Measurements from ENCODE around the gene SLC38A11.

Gene SLC38A11

DNA sequence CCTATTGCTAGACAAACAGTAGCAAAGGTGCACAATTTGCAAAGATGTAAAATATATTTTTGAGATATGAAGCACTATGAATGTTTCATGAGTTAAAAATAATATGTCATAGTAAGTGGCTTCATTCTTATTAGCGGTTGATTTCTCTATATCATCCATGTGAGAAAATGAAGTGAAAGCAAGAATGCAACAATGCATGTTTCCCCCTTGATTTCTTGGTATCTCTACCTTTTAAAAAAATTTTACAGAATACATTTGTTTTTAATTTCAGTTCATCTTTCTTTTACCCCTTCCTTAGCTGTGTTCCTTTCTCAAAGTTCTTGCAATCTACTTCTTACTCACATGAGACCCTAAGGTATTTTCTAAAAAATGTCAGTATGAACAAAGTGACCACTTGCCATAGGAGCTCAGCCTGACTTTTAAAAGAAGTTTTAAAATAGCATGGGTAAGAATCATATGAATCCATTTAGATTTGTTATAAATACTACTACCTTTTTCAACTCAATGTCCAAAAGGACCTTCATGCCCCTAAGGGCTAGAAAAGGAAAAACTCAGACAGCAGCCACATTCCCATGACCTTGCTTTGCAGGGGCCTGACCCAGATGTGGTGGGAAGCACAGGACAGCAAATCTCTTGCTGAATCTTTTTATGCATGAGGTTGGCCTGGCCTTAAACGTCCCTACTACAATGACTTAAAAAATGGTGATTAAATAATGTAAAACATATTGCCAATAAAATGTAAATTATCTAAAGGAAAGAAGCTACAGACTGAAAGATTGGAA lies 14.8 kb upstream of the SLC38A11 start:
- DNase-seq = no peak
- no peak overlapping the region for H3K27ac ChIP-seq
- H3K4me3 ChIP-seq (ENCODE audit: low read depth, low read length) = no peak overlapping the region
- TF ChIP-seq, protein P1, sequence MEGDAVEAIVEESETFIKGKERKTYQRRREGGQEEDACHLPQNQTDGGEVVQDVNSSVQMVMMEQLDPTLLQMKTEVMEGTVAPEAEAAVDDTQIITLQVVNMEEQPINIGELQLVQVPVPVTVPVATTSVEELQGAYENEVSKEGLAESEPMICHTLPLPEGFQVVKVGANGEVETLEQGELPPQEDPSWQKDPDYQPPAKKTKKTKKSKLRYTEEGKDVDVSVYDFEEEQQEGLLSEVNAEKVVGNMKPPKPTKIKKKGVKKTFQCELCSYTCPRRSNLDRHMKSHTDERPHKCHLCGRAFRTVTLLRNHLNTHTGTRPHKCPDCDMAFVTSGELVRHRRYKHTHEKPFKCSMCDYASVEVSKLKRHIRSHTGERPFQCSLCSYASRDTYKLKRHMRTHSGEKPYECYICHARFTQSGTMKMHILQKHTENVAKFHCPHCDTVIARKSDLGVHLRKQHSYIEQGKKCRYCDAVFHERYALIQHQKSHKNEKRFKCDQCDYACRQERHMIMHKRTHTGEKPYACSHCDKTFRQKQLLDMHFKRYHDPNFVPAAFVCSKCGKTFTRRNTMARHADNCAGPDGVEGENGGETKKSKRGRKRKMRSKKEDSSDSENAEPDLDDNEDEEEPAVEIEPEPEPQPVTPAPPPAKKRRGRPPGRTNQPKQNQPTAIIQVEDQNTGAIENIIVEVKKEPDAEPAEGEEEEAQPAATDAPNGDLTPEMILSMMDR (IDR thresholded peaks at IDR 0.05; ENCODE audit: low read depth, low read length, missing control alignments) = no peak
- no peaks in the 10 kb centered on the region for H3K36me3 ChIP-seq (replicated peaks)
- no peaks in the 10 kb centered on the region for H3K27me3 ChIP-seq (replicated peaks)
- in situ Hi-C loops (cut with HindIII; ENCODE audit: low pct_ligation_motif_present, low sequenced_read_pairs) = no loop called here

DNA sequence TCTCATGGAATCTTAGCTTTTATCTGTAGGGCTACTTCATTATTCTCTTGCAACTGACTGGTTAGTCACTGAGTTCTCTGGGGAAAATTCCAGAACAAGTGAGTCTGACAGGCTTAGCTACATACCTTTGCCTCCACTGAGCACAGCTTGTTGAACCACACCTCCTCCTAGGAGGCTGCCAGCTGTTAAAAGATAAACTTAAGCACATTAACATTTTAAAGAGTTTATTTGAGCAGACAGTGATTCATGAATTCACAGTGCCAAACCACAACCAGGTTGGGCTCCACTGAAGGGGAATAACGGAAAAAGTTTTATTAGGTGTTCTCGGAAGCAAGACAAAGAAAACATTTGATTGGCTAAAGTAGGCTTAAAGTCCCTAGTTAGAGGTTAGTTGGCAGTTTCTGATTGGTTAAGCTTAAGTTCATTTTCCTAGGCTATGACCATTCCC lies 12.5 kb upstream of the SLC38A11 start:
- Histone ChIP-seq H3K36me3 (replicated peaks) (no peaks in the 10 kb centered on the region), H3K27ac (peak overlapping the region; percentile 43), H3K27me3 (replicated peaks) (no peaks in the 10 kb centered on the region), H3K4me3 (ENCODE audit: low read depth, low read length) (no peak overlapping the region)
- DNase-seq = peak; percentile 86
- TF ChIP-seq, protein P1 (IDR thresholded peaks at IDR 0.05; ENCODE audit: low read depth, low read length, missing control alignments) = no peak
- in situ Hi-C loops (cut with HindIII; ENCODE audit: low pct_ligation_motif_present, low sequenced_read_pairs) = no loop called here

DNA sequence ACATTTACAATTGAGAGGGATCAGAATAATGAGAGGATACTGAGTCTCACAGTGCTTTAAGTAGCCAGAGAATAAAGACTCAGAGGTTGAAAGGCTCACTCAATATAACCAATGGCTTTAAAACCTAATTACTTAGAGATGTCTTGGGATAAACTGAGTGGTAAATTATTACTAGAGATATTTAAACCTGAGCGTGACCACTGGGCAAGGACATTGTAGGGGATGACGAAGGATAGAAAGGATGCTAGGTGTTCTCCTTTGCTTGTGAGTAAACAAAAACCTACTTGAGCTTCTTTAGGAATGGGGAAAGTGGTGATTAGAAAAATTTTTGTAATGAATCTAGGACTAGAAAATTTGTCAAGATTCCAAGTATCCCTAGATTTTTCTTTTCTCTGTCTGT lies 12.0 kb upstream of the SLC38A11 start:
- H3K27me3 ChIP-seq (replicated peaks) = no peaks in the 10 kb centered on the region
- no peak overlapping the region for H3K4me3 ChIP-seq (ENCODE audit: low read depth, low read length)
- DNase-seq = no peak
- no peaks in the 10 kb centered on the region for H3K36me3 ChIP-seq (replicated peaks)
- TF ChIP-seq, protein P1 (IDR thresholded peaks at IDR 0.05; ENCODE audit: low read depth, low read length, missing control alignments) = no peak
- peak overlapping the region; percentile 55 for H3K27ac ChIP-seq
- in situ Hi-C loops (cut with HindIII; ENCODE audit: low pct_ligation_motif_present, low sequenced_read_pairs) = no loop called here

DNA sequence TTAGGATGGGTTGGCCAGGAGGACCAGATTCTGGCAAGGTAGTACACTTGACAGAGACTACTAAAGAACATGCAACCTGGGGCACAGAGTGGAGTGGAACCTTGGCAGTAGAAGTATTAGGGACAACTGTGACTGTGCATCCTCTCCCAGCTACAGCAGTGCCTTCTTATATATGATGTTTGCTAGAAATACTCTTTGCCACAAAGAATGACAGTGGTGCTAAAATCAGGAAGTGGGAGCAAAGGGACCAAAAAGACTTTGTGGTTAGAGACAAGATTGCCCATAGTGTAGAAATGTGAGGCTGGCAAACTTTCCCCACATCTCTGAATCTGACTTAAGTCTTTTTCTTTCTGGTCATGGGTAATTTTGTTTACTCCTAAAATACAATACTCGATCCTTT lies 9.4 kb upstream of the SLC38A11 start:
- no peak for DNase-seq
- Histone ChIP-seq H3K27me3 (replicated peaks) (no peaks in the 10 kb centered on the region), H3K36me3 (replicated peaks) (no peaks in the 10 kb centered on the region), H3K27ac (no peak overlapping the region), H3K4me3 (ENCODE audit: low read depth, low read length) (no peak overlapping the region)
- TF ChIP-seq, protein P1 (IDR thresholded peaks at IDR 0.05; ENCODE audit: low read depth, low read length, missing control alignments) = no peak
- in situ Hi-C loops (cut with HindIII; ENCODE audit: low pct_ligation_motif_present, low sequenced_read_pairs) = no loop called here

DNA sequence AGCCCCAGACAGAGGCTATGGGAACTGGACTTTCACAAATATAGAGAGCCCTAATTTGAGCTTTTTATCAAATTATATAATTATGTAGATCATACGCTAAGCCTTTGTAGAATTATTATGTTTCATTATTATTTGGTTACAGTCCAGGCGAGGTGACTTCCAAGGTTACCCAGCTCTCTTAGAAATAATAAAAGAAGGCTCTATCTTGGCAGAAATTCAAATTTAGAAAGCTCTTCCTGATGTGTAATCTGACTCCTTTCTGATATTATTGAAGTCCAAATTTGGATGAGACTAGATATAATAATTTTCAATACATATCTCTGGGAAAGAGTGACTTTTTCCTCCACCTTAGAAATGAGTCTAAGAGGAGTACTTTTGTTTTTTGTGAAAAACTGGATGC lies 4.8 kb upstream of the SLC38A11 start:
- in situ Hi-C loops (cut with HindIII; ENCODE audit: low pct_ligation_motif_present, low sequenced_read_pairs) = no loop called here
- TF ChIP-seq, protein P1 (IDR thresholded peaks at IDR 0.05; ENCODE audit: low read depth, low read length, missing control alignments) = no peak
- DNase-seq = no peak
- no peak overlapping the region for H3K4me3 ChIP-seq (ENCODE audit: low read depth, low read length)
- no peaks in the 10 kb centered on the region for H3K36me3 ChIP-seq (replicated peaks)
- H3K27ac ChIP-seq = no peak overlapping the region
- no peaks in the 10 kb centered on the region for H3K27me3 ChIP-seq (replicated peaks)

DNA sequence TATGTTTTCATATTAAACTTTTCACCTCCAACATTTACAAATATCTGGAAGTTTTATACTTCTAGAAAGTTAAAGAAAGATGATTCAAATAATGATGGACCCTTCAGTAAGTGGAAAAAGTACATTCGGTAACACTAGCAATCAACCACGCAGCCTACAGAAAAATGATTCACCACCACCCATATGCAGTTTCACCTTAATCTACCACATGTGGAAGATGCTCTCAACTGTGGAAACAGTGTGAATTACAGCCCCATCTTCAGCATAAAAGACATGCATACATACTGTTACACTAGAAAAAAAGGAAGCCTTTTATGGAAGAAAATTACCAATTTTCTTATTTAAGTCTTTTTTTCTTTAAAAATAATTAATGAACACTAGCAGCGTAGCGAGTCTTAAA lies 1.1 kb downstream of the SLC38A11 start:
- TF ChIP-seq, protein P1 (IDR thresholded peaks at IDR 0.05; ENCODE audit: low read depth, low read length, missing control alignments) = no peak
- in situ Hi-C loops (cut with HindIII; ENCODE audit: low pct_ligation_motif_present, low sequenced_read_pairs) = no loop called here
- Histone ChIP-seq H3K4me3 (ENCODE audit: low read depth, low read length) (no peak overlapping the region), H3K27ac (no peak overlapping the region), H3K27me3 (replicated peaks) (no peaks in the 10 kb centered on the region), H3K36me3 (replicated peaks) (no peaks in the 10 kb centered on the region)
- DNase-seq = no peak
